Embryonic facial prominence (tissue), 1 donor: ENCODE results near the gene PITX2.

ENCODE experiments used
- DNase-seq: peaks from one replicate; pipeline ENCODE4 v3.0.0-alpha.2; 2016; ENCODE audit errors: extremely low spot score

Gene PITX2

DNA sequence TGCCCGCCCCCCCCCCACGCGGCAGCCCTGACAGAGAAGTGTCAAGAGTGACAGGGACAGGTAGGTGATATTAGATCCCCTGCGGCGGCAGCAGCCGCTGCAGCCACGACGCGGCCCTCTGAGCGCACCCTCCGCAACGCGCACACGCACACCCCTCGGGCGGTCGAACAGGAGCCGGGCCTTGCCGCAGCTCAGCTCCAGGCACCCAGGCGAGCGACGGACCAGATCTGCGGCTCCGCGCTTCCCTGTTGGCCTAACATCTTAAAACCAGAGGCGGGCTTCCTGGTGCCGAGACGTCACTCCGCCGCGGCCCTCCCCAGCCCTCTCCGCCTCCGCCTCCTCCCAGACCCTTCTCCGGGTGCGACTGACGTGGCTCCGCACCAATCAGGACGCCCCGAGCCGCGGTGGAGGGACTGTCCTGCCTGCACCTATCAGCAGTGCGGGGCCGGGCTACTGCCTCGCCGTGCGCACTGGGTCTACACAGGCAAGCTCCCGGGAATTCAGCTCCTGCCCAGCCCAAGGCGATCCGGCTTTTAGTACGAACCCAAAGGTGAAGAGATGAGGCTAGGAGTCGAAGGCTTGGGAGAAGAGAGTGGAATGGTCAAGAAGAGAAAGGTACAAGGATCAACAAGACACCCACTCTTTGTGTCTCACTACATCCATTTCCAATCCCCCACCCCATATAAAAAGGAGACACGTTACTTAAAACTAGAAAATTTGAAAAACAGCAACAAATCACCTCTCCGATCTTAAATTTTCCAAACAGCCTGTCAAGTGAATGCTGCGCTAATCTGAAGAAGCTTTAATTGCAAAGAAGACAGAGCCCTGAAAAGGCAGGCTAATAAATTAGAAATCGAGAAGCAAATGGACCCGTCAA lies at the start of gene PITX2:
Gene PITX2 (minus strand): TSS at position 237 of the 877 bp plus-strand sequence. CDS start 617 bp downstream, outside the sequence.
- peak; percentile 83 for DNase-seq

DNA sequence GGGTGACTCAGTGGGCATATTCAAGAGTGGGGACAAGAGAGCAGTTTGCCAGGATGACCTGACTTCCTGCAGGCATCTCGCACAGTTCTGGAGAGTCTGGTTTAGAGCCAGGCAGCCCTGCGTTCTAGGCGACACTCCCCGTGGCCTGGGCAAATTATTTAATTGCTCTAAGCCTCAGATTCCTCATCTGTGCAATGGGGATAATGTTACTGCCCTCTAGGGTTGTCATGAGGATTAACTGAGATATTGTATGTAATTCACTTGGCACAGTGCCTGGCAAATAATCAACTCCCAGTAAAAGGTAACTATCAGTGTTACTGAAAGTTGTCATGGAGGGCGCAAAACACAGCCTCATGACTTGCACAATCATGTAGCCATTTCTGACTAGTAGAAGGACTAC lies 48.8 kb upstream of the PITX2 start:
- DNase-seq, result no peak

DNA sequence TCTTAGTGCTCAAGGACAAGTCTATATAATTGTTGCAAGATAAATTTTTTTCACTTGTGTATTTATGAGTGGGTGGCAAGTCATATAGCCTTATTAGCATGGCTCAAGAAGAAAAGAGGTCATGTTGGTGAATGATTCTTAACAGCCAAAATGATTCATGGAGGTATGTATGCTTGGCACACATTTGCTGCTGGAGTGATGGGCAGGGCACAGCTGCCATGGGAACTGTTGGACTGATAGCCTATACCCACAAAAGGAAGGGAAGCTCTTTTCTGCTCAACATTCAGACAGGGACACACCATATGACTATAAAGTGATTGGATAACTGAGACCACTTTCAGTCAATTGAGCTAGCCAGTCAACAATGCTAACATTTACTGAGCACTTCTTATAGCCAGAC lies 46.8 kb upstream of the PITX2 start:
- DNase-seq, result no peak

DNA sequence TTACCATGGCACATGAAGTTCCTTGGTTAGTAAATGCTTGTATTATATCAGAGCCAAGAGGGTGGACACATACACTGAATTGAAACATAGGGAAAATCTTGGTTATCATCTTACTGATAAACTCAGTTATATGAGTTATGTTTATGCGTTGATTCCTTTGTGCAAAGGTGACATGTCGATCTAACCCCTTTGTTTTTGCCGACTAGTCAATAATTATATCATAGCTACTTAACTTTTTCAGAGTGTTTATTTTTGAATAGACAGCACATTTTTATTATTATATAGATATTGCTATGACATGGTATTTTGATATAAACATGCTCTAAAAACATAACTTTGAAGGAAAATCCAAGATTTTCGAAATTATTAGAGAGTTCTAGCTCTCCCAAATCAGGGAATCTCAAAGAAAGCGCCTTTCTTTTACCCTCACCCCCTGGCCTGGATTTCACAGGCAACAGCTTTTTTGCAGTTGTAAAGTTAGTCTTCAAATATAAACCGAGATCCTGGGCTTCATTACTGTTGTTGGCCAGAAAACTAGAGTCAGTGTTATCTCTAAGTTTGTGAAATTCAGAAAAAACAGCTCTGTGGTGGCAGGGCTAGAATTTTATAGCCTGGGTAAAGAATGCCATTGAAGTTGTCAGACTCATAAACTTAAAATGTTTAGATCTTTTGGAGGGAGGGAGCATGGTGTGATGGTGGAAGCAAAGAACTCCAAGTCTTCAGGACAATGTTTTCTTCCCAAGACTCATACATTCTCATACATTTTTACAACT lies 45.8 kb upstream of the PITX2 start:
- no peak for DNase-seq

DNA sequence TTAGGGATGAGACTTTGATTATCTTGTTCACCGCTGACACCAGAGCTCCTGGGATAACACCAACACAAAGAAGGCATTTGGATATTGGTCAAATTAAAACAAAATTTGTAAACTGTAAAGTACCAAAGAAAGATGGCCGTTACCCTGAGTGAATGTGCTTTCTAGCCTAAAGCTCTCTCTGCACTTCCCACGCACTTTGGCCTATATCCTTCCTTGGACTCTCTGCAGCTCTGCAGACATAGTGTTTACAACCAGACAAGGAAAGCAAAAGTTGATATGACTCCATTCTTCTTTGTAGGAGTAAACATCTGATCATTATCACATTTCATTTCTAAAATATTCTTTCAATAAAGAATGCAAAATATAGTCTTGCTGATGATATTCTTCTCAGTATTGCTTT lies 44.8 kb upstream of the PITX2 start:
- no peak for DNase-seq

DNA sequence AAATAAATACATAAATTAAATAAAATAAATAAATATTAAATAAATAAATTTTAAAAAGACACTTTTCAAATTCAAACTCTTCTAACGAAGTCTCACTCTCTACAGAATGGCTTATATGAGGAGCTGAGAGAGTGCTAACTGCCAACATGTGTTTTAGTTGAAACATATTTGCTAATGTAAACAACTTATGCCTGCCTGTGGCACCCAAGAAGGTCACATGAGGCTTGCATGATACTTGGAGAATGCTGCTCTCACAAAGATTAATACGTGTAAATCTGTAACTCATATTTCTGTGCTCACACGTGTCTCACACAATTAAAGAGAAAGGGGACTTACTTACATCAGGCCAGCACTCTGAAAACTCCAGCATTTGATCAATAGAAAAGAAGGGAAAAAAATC lies 43.2 kb upstream of the PITX2 start:
- no peak for DNase-seq

DNA sequence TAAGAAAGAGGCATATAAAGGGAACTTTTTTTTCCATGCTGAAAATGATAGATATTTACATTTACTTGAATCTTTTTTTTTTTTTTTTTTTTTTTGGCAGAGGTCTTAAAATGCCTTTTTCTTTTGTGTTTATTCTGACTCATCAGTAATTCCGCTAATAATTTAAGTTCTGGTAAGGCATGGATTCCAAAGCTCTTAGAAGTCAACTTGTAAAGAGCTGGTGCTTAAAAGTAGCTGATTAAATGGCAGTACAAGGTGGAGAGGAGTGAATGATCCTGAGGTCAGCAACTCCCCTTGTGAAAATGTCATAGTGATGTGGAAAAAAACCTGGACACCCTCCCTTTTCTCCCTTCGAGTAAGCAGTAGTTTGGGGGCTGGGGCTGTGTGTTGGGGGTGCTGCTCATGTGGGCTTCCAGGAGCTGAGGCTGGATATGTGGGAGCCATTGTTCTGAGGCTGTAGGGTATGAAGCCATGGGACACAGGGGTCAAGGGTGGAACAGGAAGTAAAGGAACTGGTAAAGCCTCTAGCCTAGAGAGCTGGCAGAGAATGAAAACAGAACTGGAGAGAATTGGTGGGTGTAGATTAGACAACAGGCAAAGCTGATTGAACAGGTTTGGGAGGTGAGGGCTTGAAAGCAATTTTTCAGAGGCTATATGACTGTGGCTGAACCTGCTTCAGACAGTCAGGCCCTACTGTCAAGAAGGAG lies 41.0 kb upstream of the PITX2 start:
- DNase-seq, result no peak

DNA sequence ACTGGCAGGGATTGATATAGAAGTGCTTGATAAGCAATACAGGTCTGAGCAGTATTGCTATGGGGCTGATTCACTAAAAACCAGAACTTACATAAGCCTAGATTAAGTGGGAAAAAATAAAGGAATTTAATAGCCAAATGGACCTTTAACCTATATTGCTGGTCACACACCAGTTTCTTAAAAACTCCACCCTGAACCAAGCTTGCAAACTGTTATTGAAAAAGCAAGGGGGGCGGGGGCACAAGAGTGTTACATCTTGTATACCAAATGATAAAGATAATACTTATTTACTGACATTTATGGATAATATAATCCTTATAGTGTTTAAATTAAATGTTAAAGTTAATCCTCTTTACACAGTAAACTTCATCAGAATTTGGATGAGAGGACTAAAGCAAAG lies 40.3 kb upstream of the PITX2 start:
- no peak for DNase-seq

DNA sequence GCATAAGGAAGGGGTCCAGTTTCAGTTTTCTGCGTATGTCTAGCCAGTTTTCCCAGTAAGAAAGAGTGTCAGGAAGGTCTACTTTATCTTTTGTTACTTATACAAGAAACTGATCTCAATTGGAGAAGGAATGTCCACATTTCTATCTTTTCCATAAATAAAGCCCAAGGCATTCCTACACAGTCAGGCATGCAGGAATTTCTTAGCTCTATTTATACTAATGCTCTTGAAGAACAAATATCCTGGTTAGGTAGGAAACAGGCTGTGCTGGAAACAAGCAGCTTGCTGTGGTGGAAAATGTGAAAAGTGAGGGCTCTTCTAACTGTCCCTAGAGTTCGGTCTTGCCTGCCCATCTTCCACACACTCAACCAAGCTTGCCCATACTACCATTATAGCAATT lies 37.9 kb upstream of the PITX2 start:
- DNase-seq, result no peak

DNA sequence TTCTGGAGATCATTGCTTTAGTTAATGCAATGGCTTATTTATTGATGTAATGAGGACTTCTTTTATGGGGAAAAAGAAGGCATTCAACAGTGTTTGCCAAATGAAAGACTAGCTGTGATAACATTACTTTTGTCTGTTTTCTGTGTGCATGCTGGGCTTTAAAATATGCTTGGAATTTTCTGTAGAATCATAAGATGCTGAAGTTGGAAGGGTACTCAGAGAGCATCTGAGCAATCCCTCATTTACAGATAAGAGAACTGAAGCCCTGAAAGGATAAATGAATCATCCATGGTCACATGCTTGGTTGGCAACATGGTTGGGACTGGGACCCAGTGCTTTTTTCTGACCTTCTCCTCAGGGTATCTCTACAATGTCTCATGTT lies 31.4 kb upstream of the PITX2 start:
- DNase-seq, result no peak

DNA sequence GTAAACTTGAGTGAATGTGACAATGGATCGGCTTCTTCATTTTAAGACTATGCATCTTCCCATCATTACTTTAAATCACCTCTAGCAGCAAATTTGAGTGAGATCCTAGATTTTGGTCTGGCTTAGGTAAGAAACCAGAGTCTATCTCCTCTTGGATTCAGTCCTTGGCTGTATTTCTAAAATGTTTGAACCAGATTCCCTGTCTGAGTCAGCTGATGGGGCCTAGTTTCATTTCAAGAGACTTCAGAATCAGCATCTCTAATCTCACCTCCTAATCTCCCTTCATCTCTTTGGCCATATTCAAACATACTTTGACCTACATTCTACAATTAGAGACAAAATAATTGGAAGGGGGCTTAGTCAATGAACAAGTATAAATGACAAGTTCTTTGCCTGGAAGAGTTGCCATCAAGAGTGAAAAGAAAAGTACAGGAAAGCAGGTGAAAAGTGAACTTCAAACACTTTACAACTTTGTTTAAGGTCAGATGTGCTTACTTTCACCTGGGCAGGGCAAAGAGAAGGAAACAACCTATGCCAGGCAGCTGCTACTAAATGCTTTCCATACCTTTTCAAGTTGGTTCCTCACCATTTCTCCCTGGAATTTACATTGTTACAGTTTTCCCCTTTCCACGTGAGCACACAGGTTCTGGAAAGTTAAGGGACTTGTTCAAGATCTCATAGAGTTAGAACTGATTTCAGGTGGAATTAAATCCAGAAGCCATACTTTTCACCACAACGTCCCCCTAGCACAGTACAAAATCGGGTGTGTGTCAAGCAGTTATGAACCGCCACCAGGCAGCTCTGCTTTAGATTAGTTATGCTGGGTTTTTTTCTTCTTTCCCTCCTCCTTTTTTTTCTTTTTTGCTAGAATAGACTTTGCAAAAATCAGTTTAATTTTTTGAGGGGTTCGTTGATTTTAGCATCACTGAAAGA lies 30.7 kb upstream of the PITX2 start:
- no peak for DNase-seq

DNA sequence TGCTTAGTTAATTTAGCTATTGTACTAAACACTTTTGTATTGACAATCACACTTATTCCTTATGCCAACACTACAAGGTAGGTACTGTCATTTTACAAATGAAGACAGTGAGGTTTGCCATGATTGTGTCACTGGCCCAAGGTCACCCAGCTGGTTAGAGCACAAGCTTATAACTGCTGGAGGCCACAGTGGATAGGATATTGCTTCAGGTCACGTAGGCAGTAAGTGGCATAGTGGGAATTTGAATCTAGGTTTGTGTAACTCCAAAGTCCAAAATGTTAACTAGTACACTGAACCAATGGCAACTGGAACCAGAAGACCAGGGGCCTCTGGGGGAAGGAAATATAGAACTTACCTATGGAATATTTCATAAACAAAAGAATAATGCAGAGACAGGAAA lies 21.1 kb upstream of the PITX2 start:
- DNase-seq, result no peak

DNA sequence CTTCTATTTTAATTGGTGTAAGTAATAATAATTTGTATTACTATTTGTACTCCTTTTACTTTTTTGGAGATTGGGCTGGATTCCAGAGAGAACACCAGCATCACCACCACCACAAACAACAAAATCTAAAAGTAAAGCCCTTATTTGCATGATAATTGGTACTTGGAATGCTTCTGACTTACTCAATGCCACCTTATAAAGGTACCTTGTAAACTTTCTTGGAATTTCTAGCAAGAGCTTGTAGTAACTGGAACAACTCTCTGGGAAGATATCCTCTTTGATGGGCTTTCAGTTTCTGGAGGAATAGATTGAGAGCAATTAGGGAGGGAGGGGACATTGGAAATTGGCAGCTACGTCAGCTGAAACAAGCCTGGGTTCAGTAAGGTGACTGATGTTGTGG lies 20.2 kb upstream of the PITX2 start:
- no peak for DNase-seq

DNA sequence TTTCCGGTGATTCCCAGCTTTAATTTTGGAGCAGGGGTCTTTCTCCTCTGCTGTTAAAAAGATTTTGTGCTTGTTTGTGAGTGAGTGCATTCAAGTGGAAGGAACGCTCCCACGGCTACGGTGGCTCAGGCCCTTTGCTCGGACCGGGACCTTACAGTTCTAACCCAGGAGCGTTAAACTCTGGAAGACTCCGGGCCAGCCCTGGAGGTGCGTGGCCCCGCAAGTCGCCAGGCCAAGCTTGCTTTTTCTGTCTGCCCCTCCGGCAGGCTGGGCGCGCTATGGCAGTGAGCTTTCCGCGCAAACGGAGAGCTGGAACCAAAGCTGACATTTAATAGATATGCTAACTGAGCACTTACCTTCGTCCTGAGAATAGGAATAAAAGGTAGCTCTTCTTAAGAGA lies 18.3 kb upstream of the PITX2 start:
- no peak for DNase-seq

DNA sequence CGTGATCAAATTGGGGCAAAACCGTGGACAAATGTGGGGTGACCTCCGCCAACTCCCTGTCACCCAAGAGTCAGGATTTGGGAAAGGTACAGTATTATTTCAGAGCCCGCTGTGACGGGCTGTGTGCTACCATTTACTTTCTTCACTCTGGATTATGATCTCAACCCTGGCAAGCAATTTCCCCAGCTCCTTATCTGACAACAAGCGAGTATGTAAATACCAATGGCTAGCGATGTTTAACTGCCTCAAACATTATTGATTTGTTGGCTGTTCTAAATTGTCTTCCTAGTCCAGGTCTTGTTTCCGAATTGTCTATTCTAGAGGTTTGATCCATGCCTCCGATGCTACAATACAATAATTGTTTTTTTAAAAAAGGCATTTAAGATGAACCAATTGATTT lies 17.7 kb upstream of the PITX2 start:
- no peak for DNase-seq

DNA sequence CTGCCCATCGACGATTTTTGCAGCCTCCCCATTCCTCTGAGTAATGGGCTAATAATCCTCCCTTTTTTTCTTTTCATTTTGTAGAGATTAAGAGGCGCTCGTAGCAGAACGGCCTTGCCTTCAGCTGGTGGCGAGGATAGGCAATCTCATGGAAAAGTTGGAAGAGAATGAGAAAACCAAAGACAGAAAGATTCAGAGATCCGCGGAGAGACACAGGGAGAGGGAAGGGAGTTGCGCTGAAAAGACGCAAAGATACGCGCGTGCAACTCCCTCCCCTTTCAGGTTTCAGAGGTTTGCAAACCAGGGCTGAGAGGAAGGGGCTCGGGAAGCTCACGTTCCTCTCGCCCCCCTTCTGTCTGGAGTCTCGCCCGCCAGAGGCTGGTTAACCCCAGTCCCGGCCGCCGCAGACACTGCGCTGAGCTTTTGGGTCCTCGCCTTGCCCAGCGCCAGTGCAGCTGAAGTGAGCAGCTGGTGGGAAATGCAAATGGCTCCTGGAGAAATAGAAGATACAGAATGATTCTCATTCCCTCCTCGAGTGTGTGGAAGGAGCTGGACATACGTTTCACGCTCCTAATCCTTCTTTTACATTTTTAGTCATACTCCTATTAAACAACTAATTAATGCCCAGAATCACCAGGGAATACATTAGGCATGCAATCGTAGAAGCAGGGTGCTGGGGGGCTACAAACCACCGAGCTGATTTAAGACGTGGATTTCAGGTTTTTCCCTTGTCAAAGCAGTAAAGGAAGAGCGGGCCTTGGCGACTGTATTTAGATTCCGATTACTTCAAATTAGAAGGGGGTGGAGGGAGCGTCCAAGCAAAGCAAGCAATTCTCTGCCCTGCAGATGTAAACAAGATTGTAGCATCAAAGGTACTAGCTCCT lies 16.6 kb upstream of the PITX2 start:
- DNase-seq, result no peak

DNA sequence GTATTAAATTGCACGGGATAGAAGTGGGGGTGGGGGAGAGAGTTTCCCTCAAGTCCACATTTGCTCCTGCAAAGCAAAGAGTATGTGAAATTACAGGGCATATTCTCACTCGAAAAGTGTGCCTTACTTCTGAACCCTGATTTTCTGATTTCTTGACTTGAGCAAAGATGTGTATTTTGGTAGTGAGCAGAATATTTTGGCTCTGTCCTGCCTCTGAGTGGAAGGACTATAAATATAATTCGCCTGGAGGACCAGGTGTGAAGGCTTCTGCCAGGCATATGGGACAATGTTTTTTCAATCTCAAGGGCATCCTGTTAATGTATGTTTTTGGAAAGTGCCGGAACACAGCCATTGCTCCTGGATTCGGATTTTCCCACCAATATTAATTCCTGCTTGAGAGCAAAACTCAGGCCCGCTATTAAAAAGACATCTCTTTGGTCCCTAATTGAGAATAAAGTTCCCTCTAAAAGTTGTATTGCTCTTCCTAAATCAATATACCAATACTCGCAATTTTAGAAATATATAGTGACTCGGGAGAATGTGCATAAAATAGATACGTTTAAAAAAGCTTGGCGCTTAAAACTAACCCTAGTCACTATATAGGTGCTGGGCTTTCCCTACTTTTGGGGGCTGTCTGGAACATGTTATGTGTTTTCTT lies 15.3 kb upstream of the PITX2 start:
- DNase-seq, result no peak

DNA sequence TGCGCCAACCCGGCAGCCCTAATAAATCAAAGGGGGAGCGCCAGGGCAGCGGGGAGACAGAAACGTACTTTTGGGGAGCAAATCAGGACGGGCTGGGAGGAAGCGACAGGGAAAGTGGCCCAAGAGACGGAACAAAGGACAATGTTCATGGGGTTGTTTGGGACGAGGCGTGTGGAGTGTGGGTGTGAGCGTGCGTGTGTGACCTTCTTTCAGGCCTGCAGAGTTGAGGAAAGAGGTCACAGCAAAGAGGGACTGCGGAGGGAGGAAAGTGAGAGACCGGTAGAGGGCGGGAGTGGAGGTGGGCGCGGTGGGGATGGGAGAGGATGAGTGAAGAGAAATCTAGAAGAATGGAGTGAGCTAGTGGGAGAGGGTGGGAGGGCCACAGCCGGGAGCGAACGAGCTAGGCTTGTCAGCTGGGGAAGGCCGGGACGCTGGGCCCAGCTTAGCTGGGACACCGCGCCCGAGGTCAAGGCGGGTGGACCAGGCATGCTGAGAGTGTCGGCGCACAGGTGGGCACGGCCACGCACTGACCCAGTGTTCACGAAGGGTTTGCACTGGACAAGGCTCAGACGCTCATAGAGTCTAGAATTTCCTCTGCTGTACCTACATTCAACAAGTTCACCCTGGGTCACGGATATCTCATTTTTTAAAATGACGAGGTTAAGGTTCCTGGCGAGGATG lies 14.7 kb upstream of the PITX2 start:
- DNase-seq, result no peak

DNA sequence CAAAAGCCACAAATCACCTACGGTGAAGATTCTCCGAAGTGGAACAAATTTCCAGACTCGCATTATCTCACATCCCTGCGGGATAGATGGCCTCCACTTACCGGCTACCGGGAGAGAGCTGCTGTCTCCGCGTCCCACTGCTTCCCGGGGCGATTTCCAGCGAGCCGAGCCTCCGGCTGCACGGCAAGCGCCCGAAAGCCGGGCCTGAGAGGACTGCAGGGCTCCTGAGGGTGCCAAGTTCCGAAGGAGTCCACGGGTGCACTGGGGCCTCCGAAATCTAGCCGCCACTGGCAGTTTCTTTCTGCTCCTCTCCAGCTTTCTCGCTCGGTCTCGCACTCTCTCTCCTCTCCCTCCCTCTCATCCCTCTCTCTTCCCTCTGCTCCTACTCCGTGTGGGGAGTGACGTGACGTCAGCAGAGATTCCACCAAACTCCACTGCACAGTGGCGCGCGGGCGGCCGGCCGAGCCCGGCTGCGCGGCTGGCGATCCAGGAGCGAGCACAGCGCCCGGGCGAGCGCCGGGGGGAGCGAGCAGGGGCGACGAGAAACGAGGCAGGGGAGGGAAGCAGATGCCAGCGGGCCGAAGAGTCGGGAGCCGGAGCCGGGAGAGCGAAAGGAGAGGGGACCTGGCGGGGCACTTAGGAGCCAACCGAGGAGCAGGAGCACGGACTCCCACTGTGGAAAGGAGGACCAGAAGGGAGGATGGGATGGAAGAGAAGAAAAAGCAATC lies 14.0 kb upstream of the PITX2 start:
- DNase-seq, result peak; percentile 76
